ENCODE results near the gene PSMF1.
"Not testable (repeated sequence)": the region's sequence is repeated elsewhere in the genome, so short reads cannot be mapped to it uniquely, and the experiment has no call there.

Gene PSMF1

DNA sequence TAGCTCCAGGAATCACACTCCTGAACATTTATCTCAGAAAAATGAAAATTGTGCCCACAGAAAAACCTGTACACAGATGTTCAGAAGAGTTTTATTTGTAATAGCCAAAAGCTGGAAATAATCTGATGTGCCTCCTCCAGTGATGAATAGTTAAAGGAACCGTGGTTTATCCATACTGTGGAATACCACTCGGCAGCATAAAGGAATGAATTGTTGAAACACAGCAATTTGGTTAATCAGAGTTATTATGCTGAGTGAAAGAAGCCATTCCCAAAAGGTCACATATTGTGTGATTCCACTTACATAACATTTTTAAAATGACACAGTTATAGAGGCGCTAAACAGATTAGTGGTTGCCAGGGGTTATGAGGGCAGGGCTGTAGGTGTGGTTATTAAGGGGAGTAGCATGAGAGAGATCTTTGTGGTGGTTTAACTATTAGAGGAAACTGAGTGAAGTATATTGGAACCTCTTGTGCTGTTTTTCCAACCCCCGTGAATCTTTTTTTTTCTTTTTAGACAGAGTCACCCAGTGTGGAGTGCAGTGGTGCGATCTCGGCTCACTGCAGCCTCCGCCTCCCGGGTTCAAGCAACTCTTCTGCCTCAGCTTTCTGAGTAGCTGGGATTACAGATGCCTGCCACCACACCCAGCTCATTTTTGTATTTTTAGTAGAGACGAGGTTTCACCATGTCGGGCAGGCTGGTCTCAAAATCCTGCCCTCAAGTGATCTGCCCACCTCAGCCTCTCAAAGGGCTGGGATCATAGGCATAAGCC is 26.2 kb downstream of the PSMF1 start:
- Histone ChIP-seq H3K9me3 (ENCODE audit: control insufficient read depth in 2 of 2, low read length in 2 of 2) (no peaks in the 10 kb centered on the region), H3K4me3 (ENCODE audit: low read length in 2 of 2) (no peak overlapping the region), H3K36me3 (ENCODE audit: control insufficient read depth in 2 of 2, insufficient read depth in 2 of 2, low read length in 2 of 2) (peaks cover 7 to 16% of the 10 kb centered on the region in 2 donors), H3K4me1 (ENCODE audit: control insufficient read depth, insufficient read depth, low read length) (no peaks in the 10 kb centered on the region), H3K9ac (ENCODE audit: low read length in 2 of 2) (no peak overlapping the region), H3K27ac (ENCODE audit: low read length) (no peak overlapping the region), H3K27me3 (ENCODE audit: control insufficient read depth in 1 of 2, insufficient read depth in 2 of 2, low read length in 2 of 2) (no peaks in the 10 kb centered on the region)

GRCh38 chr20:1146957-1147356 is 28.6 kb downstream of the PSMF1 start:
- H3K27me3 ChIP-seq (ENCODE audit: control insufficient read depth in 1 of 2, insufficient read depth in 2 of 2, low read length in 2 of 2), result no peaks in the 10 kb centered on the region
- H3K36me3 ChIP-seq (ENCODE audit: control insufficient read depth in 2 of 2, insufficient read depth in 2 of 2, low read length in 2 of 2), result peaks cover 7 to 20% of the 10 kb centered on the region in 2 donors
- no peaks in the 10 kb centered on the region for H3K4me1 ChIP-seq (ENCODE audit: control insufficient read depth, insufficient read depth, low read length)
- H3K4me3 ChIP-seq (ENCODE audit: low read length in 2 of 2), result no peak overlapping the region
- no peaks in the 10 kb centered on the region for H3K9me3 ChIP-seq (ENCODE audit: control insufficient read depth in 2 of 2, low read length in 2 of 2)
- no peak overlapping the region for H3K27ac ChIP-seq (ENCODE audit: low read length)
- H3K9ac ChIP-seq (ENCODE audit: low read length in 2 of 2), result no peak overlapping the region

DNA sequence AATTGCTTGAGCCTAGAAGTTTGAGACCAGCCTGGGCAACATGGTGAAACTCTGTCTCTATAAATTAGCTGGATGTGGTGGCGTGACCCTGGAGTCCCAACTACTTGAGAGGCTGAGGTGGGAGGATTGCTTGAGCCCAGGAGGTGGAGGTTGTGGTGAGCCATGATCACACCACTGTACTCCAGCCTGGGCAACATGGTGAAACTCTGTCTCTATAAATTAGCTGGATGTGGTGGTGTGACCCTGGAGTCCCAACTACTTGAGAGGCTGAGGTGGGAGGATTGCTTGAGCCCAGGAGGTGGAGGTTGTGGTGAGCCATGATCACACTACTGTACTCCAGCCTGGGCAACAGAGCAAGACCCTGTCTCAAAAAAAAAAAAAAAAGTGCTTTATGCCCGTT is 31.4 kb downstream of the PSMF1 start:
- not testable (repeated sequence) for H3K27me3 ChIP-seq (ENCODE audit: control insufficient read depth in 1 of 2, insufficient read depth in 2 of 2, low read length in 2 of 2); H3K4me3 ChIP-seq (ENCODE audit: low read length in 2 of 2); H3K4me1 ChIP-seq (ENCODE audit: control insufficient read depth, insufficient read depth, low read length); H3K9ac ChIP-seq (ENCODE audit: low read length in 2 of 2); H3K9me3 ChIP-seq (ENCODE audit: control insufficient read depth in 2 of 2, low read length in 2 of 2); H3K27ac ChIP-seq (ENCODE audit: low read length)
- H3K36me3 ChIP-seq (ENCODE audit: control insufficient read depth in 2 of 2, insufficient read depth in 2 of 2, low read length in 2 of 2), result peaks cover 25 to 28% of the 10 kb centered on the region in 2 donors

GRCh38 chr20:1150218-1150617 is 31.8 kb downstream of the PSMF1 start:
- Histone ChIP-seq H3K4me1 (ENCODE audit: control insufficient read depth, insufficient read depth, low read length) (no peaks in the 10 kb centered on the region), H3K36me3 (ENCODE audit: control insufficient read depth in 2 of 2, insufficient read depth in 2 of 2, low read length in 2 of 2) (peaks cover 28 to 31% of the 10 kb centered on the region in 2 donors), H3K9me3 (ENCODE audit: control insufficient read depth in 2 of 2, low read length in 2 of 2) (no peaks in the 10 kb centered on the region), H3K9ac (ENCODE audit: low read length in 2 of 2) (no peak overlapping the region), H3K27me3 (ENCODE audit: control insufficient read depth in 1 of 2, insufficient read depth in 2 of 2, low read length in 2 of 2) (no peaks in the 10 kb centered on the region), H3K4me3 (ENCODE audit: low read length in 2 of 2) (no peak overlapping the region), H3K27ac (ENCODE audit: low read length) (no peak overlapping the region)

DNA sequence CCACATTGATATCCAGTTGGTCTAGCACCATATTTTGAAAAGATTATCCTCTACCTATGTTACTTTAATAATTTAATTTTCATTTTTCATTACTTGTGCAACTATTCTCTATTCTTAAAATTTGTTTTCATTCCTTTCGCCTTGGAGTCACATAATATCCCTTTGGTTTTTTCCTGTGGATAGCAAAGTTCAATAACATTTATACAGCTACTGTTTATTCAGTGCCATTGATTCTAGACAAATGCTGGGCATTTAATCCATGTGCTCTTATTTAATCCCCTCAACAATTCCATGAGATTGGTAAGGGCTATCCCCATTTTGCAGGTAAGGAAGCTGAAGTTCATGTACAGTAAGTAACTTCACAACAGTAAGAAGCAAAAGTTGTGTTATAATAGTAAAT is 32.6 kb downstream of the PSMF1 start:
- Histone ChIP-seq H3K9me3 (ENCODE audit: control insufficient read depth in 2 of 2, low read length in 2 of 2) (no peaks in the 10 kb centered on the region), H3K4me1 (ENCODE audit: control insufficient read depth, insufficient read depth, low read length) (no peaks in the 10 kb centered on the region), H3K27me3 (ENCODE audit: control insufficient read depth in 1 of 2, insufficient read depth in 2 of 2, low read length in 2 of 2) (no peaks in the 10 kb centered on the region), H3K9ac (ENCODE audit: low read length in 2 of 2) (no peak overlapping the region), H3K36me3 (ENCODE audit: control insufficient read depth in 2 of 2, insufficient read depth in 2 of 2, low read length in 2 of 2) (peaks cover 29 to 33% of the 10 kb centered on the region in 2 donors), H3K27ac (ENCODE audit: low read length) (no peak overlapping the region), H3K4me3 (ENCODE audit: low read length in 2 of 2) (no peak overlapping the region)

GRCh38 chr20:1154226-1154625 is 35.8 kb downstream of the PSMF1 start:
- Histone ChIP-seq H3K4me1 (ENCODE audit: control insufficient read depth, insufficient read depth, low read length) (no peaks in the 10 kb centered on the region), H3K4me3 (ENCODE audit: low read length in 2 of 2) (no peak overlapping the region), H3K27me3 (ENCODE audit: control insufficient read depth in 1 of 2, insufficient read depth in 2 of 2, low read length in 2 of 2) (no peaks in the 10 kb centered on the region), H3K27ac (ENCODE audit: low read length) (no peak overlapping the region), H3K36me3 (ENCODE audit: control insufficient read depth in 2 of 2, insufficient read depth in 2 of 2, low read length in 2 of 2) (peaks cover 23 to 29% of the 10 kb centered on the region in 2 donors), H3K9ac (ENCODE audit: low read length in 2 of 2) (no peak overlapping the region), H3K9me3 (ENCODE audit: control insufficient read depth in 2 of 2, low read length in 2 of 2) (no peaks in the 10 kb centered on the region)

GRCh38 chr20:1154691-1155090 is 36.3 kb downstream of the PSMF1 start:
- H3K4me3 ChIP-seq (ENCODE audit: low read length in 2 of 2), result no peak overlapping the region
- no peaks in the 10 kb centered on the region for H3K27me3 ChIP-seq (ENCODE audit: control insufficient read depth in 1 of 2, insufficient read depth in 2 of 2, low read length in 2 of 2)
- H3K9ac ChIP-seq (ENCODE audit: low read length in 2 of 2), result no peak overlapping the region
- peaks cover 21 to 29% of the 10 kb centered on the region in 2 donors for H3K36me3 ChIP-seq (ENCODE audit: control insufficient read depth in 2 of 2, insufficient read depth in 2 of 2, low read length in 2 of 2)
- H3K9me3 ChIP-seq (ENCODE audit: control insufficient read depth in 2 of 2, low read length in 2 of 2), result no peaks in the 10 kb centered on the region
- no peak overlapping the region for H3K27ac ChIP-seq (ENCODE audit: low read length)
- no peaks in the 10 kb centered on the region for H3K4me1 ChIP-seq (ENCODE audit: control insufficient read depth, insufficient read depth, low read length)

GRCh38 chr20:1155342-1155741 is 36.9 kb downstream of the PSMF1 start:
- H3K36me3 ChIP-seq (ENCODE audit: control insufficient read depth in 2 of 2, insufficient read depth in 2 of 2, low read length in 2 of 2), result peaks cover 19 to 32% of the 10 kb centered on the region in 2 donors

DNA sequence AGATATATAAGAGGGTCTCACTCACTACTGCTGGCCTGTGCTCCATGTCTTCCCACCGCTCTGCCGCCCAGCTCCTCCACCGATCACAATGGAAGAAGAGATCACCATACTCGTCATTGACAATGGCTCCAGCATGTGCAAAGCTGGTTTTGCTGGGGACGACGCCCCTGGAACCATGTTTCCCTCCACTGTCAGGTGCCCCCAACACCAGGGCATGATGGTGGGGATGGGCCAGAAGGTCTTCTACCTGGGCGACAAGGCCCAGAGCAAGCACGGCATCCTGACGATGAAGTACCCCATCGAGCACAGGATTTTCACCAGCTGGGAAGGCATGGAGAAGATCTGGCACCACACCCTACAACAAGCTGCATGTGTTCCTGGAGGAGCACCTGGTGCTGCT is 42.1 kb downstream of the PSMF1 start:
- Histone ChIP-seq H3K4me1 (ENCODE audit: control insufficient read depth, insufficient read depth, low read length) (no peaks in the 10 kb centered on the region), H3K27ac (ENCODE audit: low read length) (no peak overlapping the region), H3K27me3 (ENCODE audit: control insufficient read depth in 1 of 2, insufficient read depth in 2 of 2, low read length in 2 of 2) (no peaks in the 10 kb centered on the region), H3K36me3 (ENCODE audit: control insufficient read depth in 2 of 2, insufficient read depth in 2 of 2, low read length in 2 of 2) (peaks cover 38 to 45% of the 10 kb centered on the region in 2 donors), H3K9me3 (ENCODE audit: control insufficient read depth in 2 of 2, low read length in 2 of 2) (no peaks in the 10 kb centered on the region), H3K9ac (ENCODE audit: low read length in 2 of 2) (no peak overlapping the region), H3K4me3 (ENCODE audit: low read length in 2 of 2) (no peak overlapping the region)

More at GRCh38 chr20:1155342-1155741, 36.9 kb downstream of the PSMF1 start:
- Histone ChIP-seq H3K4me3 (ENCODE audit: low read length in 2 of 2) (no peak overlapping the region), H3K9me3 (ENCODE audit: control insufficient read depth in 2 of 2, low read length in 2 of 2) (no peaks in the 10 kb centered on the region), H3K27me3 (ENCODE audit: control insufficient read depth in 1 of 2, insufficient read depth in 2 of 2, low read length in 2 of 2) (no peaks in the 10 kb centered on the region), H3K27ac (ENCODE audit: low read length) (no peak overlapping the region), H3K4me1 (ENCODE audit: control insufficient read depth, insufficient read depth, low read length) (no peaks in the 10 kb centered on the region), H3K9ac (ENCODE audit: low read length in 2 of 2) (no peak overlapping the region)

- Histone ChIP-seq H3K36me3 (ENCODE audit: control insufficient read depth in 2 of 2, insufficient read depth in 2 of 2, low read length in 2 of 2) (peaks cover 41 to 49% of the 10 kb centered on the region in 2 donors), H3K9me3 (ENCODE audit: control insufficient read depth in 2 of 2, low read length in 2 of 2) (no peaks in the 10 kb centered on the region), H3K27me3 (ENCODE audit: control insufficient read depth in 1 of 2, insufficient read depth in 2 of 2, low read length in 2 of 2) (no peaks in the 10 kb centered on the region), H3K4me1 (ENCODE audit: control insufficient read depth, insufficient read depth, low read length) (no peaks in the 10 kb centered on the region), H3K9ac (ENCODE audit: low read length in 2 of 2) (no peak overlapping the region), H3K27ac (ENCODE audit: low read length) (no peak overlapping the region), H3K4me3 (ENCODE audit: low read length in 2 of 2) (no peak overlapping the region)
Observed at GRCh38 chr20:1160991-1161390, 42.6 kb downstream of the PSMF1 start.

DNA sequence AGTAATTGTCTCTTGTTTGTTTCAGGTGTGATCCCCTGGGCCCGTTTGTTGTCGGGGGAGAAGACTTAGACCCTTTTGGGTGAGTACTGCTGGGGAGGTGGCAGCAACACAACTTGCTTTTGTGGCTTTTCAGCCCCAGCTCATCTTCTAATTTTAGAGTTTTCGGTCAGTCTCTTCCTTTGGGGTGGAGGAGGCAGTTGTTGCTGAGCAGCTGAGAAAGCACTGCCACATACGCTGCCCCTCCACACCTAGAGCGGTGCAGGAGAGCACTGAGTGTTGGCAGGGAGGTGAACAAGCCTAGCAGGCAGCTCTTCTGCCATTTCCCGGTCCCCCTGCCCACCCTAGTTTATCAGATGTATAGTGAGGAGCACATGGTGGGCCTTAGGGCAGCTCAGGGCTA is 44.7 kb downstream of the PSMF1 start:
- no peaks in the 10 kb centered on the region for H3K4me1 ChIP-seq (ENCODE audit: control insufficient read depth, insufficient read depth, low read length)
- H3K9me3 ChIP-seq (ENCODE audit: control insufficient read depth in 2 of 2, low read length in 2 of 2), result no peaks in the 10 kb centered on the region
- no peak overlapping the region for H3K9ac ChIP-seq (ENCODE audit: low read length in 2 of 2)
- no peak overlapping the region for H3K27ac ChIP-seq (ENCODE audit: low read length)
- peaks cover 54 to 58% of the 10 kb centered on the region in 2 donors for H3K36me3 ChIP-seq (ENCODE audit: control insufficient read depth in 2 of 2, insufficient read depth in 2 of 2, low read length in 2 of 2)
- H3K4me3 ChIP-seq (ENCODE audit: low read length in 2 of 2), result no peak overlapping the region
- H3K27me3 ChIP-seq (ENCODE audit: control insufficient read depth in 1 of 2, insufficient read depth in 2 of 2, low read length in 2 of 2), result no peaks in the 10 kb centered on the region
